Measurements from ENCODE around the gene SECISBP2. TPM values are rescaled to one million over a fixed set of nuclear protein-coding genes. Genes with fewer than 3 reads are reported as not detected.

SECISBP2 gene
- polyA plus RNA-seq, 2 of the 4 experiments (the other 2 are of a cell fraction) = 16.3 to 43.4 TPM

DNA sequence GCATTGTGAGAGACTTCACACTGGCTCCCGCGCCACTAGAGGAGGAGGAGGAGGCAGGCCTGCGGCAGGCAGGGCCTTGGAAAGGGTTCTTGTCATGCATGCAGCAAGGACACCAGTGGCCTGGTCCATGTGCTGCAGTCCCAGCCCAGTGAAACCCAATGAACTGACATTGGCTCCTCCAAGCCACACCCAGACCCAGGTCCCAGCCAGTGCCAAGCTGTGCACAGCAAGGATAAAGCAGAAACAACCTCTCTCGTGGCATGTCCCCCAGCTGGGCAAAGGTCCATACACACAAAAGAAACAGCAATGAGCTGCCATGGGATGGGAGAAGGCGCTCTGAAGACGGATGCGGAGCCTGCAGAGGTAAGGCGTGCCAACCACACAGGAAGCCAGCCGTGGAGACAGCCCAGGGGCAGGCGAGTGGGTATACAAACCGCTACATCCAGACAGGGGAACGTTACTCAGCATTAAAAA lies 90.4 kb downstream of the SECISBP2 start:
- POLR2A ChIA-PET = no interaction called here
- no peak for ATAC-seq
- WGBS (ENCODE audit: missing lambda C conversion rate) = 92% methylated on average over 11 of the region's 12 CpGs
- DNase-seq (ENCODE audit: low read depth in 1 of 2, low spot score in 1 of 2) = no peak
- Histone ChIP-seq H3K4me3 (no peak overlapping the region), H3K4me2 (no peak overlapping the region), H3K4me1 (no peaks in the 10 kb centered on the region), H3K9me3 (no peaks in the 10 kb centered on the region), H3K27ac (no peak overlapping the region)
- CTCF ChIA-PET = interaction anchor here (0.9 to 1.3 kb wide), 2 partner anchors 21 to 140 kb away, joined by 3 to 4 read pairs; no protein-coding TSS in a partner anchor
- no peak for FAIRE-seq
- no peak for TF ChIP-seq ZSCAN20 (CRISPR knock-in tag; IDR thresholded peaks at IDR 0.05)
- TF ChIP-seq SREBF2 (IDR thresholded peaks at IDR 0.05) = no peak
- TF ChIP-seq CBX2 (IDR thresholded peaks at IDR 0.05; ENCODE audit: borderline replicate concordance, low read depth) = no peak
- TF ChIP-seq, protein P1, sequence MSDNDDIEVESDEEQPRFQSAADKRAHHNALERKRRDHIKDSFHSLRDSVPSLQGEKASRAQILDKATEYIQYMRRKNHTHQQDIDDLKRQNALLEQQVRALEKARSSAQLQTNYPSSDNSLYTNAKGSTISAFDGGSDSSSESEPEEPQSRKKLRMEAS (IDR thresholded peaks at IDR 0.05) = no peak
- no peak for TF ChIP-seq CHD2 (IDR thresholded peaks at IDR 0.05; ENCODE audit: low read length, partially characterized antibody)

Small RNAs within 50 kb of the gene (small RNA-seq; reads per million reads assigned to genes)
- 0 reads per million in 6 experiments for gene MIR3153

Other genes with a start within 250 kb of the SECISBP2 start
- gene SHC3, start 139.7 kb upstream of the SECISBP2 start, polyA plus RNA-seq (2011; rRNA removed) = 0.08 and 0.09 TPM in 2 replicates
- gene SHC3, start 139.7 kb upstream of the SECISBP2 start, polyA plus RNA-seq (2017; fragmentation: RNase III; extraction: RNeasy Plus Mini Kit Qiagen cat#74134 plus additional on column Dnase treatment) = 0.37 to 0.88 TPM (median 0.54 TPM) in 3 replicates
- gene CKS2, start 7.3 kb upstream of the SECISBP2 start, polyA plus RNA-seq (2011; rRNA removed) = 475 and 515 TPM in 2 replicates
- 524 to 660 TPM (median 576 TPM) in 3 replicates for gene CKS2, start 7.3 kb upstream of the SECISBP2 start, polyA plus RNA-seq (2017; fragmentation: RNase III; extraction: RNeasy Plus Mini Kit Qiagen cat#74134 plus additional on column Dnase treatment)
- gene SEMA4D, start 179.6 kb downstream of the SECISBP2 start, polyA plus RNA-seq (2011; rRNA removed) = 5.3 and 6.1 TPM in 2 replicates
- gene SEMA4D, start 179.6 kb downstream of the SECISBP2 start, polyA plus RNA-seq (2017; fragmentation: RNase III; extraction: RNeasy Plus Mini Kit Qiagen cat#74134 plus additional on column Dnase treatment) = 4.5 to 7.2 TPM (median 5.8 TPM) in 3 replicates